Neural cell (in vitro differentiated cells): ENCODE data around the gene NBR1. TPM values are rescaled to one million over a fixed set of nuclear protein-coding genes. Genes with fewer than 3 reads are reported as not detected.

ENCODE experiments used
- H2AFZ ChIP-seq: fragments of 200-600, 300-800 bp; sonication (generic), shearing (Covaris generic); 2 replicates; pipeline ENCODE4 v1.6.0; 2014; ENCODE audit warnings: low read depth, mild to moderate bottlenecking, antibody characterized with exemption, low read length, moderate library complexity
- H3F3A ChIP-seq: fragments of 200-600 bp; shearing (Covaris generic); 2 replicates; pipeline ENCODE4 v1.6.1; 2016; ENCODE audit warnings: mild to moderate bottlenecking, moderate library complexity, mixed read lengths, antibody characterized with exemption, low read length; ENCODE audit not compliant: insufficient read depth, poor library complexity, severe bottlenecking
- H3K27ac ChIP-seq: fragments of 200-600, 300-800 bp; sonication (generic), shearing (Covaris generic); 2 replicates; pipeline ENCODE4 v1.5.1; 2014; ENCODE audit warnings: mild to moderate bottlenecking, low read length, moderate library complexity
- H3K27me3 ChIP-seq: fragments of 300-800, 200-600 bp; sonication (generic), shearing (Covaris generic); 2 replicates; pipeline ENCODE4 v1.6.0; 2014; ENCODE audit warnings: mild to moderate bottlenecking, low read depth, low read length, moderate library complexity; ENCODE audit not compliant: insufficient read depth
- H3K36me3 ChIP-seq: fragments of 300-800, 200-600 bp; sonication (generic), shearing (Covaris generic); 2 replicates; pipeline ENCODE4 v1.5.1; 2014; ENCODE audit warnings: mild to moderate bottlenecking, antibody characterized with exemption, low read length, moderate library complexity; ENCODE audit not compliant: insufficient read depth
- H3K4me2 ChIP-seq: fragments of 300-800, 200-600 bp; sonication (generic), shearing (Covaris generic); 2 replicates; pipeline ENCODE4 v1.6.0; 2014; ENCODE audit warnings: mild to moderate bottlenecking, low read length
- H3K4me3 ChIP-seq: fragments of 300-800, 200-600 bp; sonication (generic), shearing (Covaris generic); 2 replicates; pipeline ENCODE4 v1.5.1; 2014; ENCODE audit warnings: mild to moderate bottlenecking, low read length, moderate library complexity
- H3K79me2 ChIP-seq: fragments of 200-600 bp; shearing (Covaris generic); replicated peaks from 2 replicates; pipeline ENCODE4 v1.6.0; 2014; ENCODE audit warnings: mild to moderate bottlenecking, low read length, moderate library complexity; ENCODE audit not compliant: insufficient read depth
- H3K9ac ChIP-seq: fragments of 300-800, 200-600 bp; sonication (generic), shearing (Covaris generic); 2 replicates; pipeline ENCODE4 v1.6.1; 2016; ENCODE audit warnings: mild to moderate bottlenecking, low read length, mixed read lengths
- H3K9me2 ChIP-seq: fragments of 200-600 bp; shearing (Covaris generic); 2 replicates; pipeline ENCODE4 v1.6.1; 2016; ENCODE audit warnings: mild to moderate bottlenecking, low read length, mixed read lengths; ENCODE audit not compliant: insufficient read depth
- H3K9me3 ChIP-seq: fragments of 200-600, 300-800 bp; sonication (generic), shearing (Covaris generic); 2 replicates; pipeline ENCODE4 v1.6.1; 2016; ENCODE audit warnings: mild to moderate bottlenecking, mixed run types, low read length, moderate library complexity, mixed read lengths
- H4K20me1 ChIP-seq: fragments of 200-600 bp; shearing (Covaris generic); 2 replicates; pipeline ENCODE4 v1.6.1; 2016; ENCODE audit warnings: mild to moderate bottlenecking, mixed run types; ENCODE audit not compliant: insufficient read depth
- CTCF ChIP-seq: fragments of 450-650 bp; IDR thresholded peaks from 2 replicates; pipeline ENCODE4 v1.5.1; 2014; ENCODE audit warnings: antibody characterized with exemption, mild to moderate bottlenecking, moderate library complexity; ENCODE audit not compliant: poor library complexity, severe bottlenecking
- EP300 ChIP-seq: fragments of 450-650 bp; conservative IDR thresholded peaks from 2 replicates; pipeline ENCODE4 v1.6.1; 2014; ENCODE audit warnings: antibody characterized with exemption, mild to moderate bottlenecking, moderate library complexity; ENCODE audit not compliant: poor library complexity, severe bottlenecking
- EZH2 ChIP-seq: fragments of 200-600, 300-800 bp; shearing (Covaris generic), sonication (generic); IDR thresholded peaks from 2 replicates; pipeline ENCODE4 v1.6.1; 2014; ENCODE audit warnings: antibody characterized with exemption, low read length, borderline replicate concordance, mild to moderate bottlenecking; ENCODE audit not compliant: insufficient read depth, poor library complexity, severe bottlenecking
- MXI1 ChIP-seq: fragments of 450-650 bp; conservative IDR thresholded peaks from 2 replicates; pipeline ENCODE4 v1.6.1; 2014; ENCODE audit warnings: antibody characterized with exemption, mild to moderate bottlenecking; ENCODE audit not compliant: poor library complexity, severe bottlenecking
- POLR2AphosphoS5 ChIP-seq: IDR thresholded peaks from 2 replicates; pipeline ENCODE4 v1.6.1; 2012
- RAD21 ChIP-seq: fragments of 450-650 bp; conservative IDR thresholded peaks from 2 replicates; pipeline ENCODE4 v1.6.1; 2014; ENCODE audit warnings: antibody characterized with exemption, mild to moderate bottlenecking, moderate library complexity
- REST ChIP-seq: IDR thresholded peaks from 2 replicates; pipeline ENCODE4 v1.6.1; 2012; ENCODE audit warnings: borderline replicate concordance
- SMC3 ChIP-seq: fragments of 450-650 bp; conservative IDR thresholded peaks from 2 replicates; pipeline ENCODE4 v1.6.1; 2014; ENCODE audit warnings: antibody characterized with exemption, mild to moderate bottlenecking, moderate library complexity; ENCODE audit not compliant: poor library complexity
- TAF1 ChIP-seq: IDR thresholded peaks from 2 replicates; pipeline ENCODE4 v1.6.1; 2012; ENCODE audit warnings: low read depth
- polyA plus RNA-seq: library from polyadenylated mRNA; depleted of rRNA; stranded (reverse); fragments of >200 nt; gene quantifications from 2 replicates; pipeline ENCODE4 v1.2.3, GENCODE V29; 2014

The NBR1 gene
- polyA plus RNA-seq, 1 donor from 2014 or later = 62.4 TPM

- peak within 1 kb of the TSS; percentile 85 for H3K4me2 ChIP-seq
- no peaks in the 10 kb centered on the region for H3F3A ChIP-seq
- H3K9me2 ChIP-seq = no peaks in the 10 kb centered on the region
- peaks cover 10% of the 10 kb centered on the region for H3K79me2 ChIP-seq
- peak within 1 kb of the TSS; percentile 18 for H2AFZ ChIP-seq
- peak within 1 kb of the TSS; percentile 73 for H3K4me3 ChIP-seq
- no peaks in the 10 kb centered on the region for H4K20me1 ChIP-seq
- no peaks in the 10 kb centered on the region for H3K9me3 ChIP-seq
- H3K9ac ChIP-seq = peak within 1 kb of the TSS; percentile 66
- no peaks in the 10 kb centered on the region for H3K36me3 ChIP-seq
- H3K27ac ChIP-seq = peak within 1 kb of the TSS; percentile 70
- peak; percentile 52 for TF ChIP-seq TAF1
- TF ChIP-seq EZH2 = no peak
- TF ChIP-seq RAD21 = peak; percentile 67
- TF ChIP-seq REST = peak; percentile 58
- TF ChIP-seq EP300 = peak; percentile 45
- peak; percentile 75 for TF ChIP-seq SMC3
- TF ChIP-seq MXI1 = peak; percentile 100
- peak; percentile 79 for TF ChIP-seq POLR2AphosphoS5
- peak; percentile 45 for TF ChIP-seq CTCF
- no peaks in the 10 kb centered on the region for H3K27me3 ChIP-seq
These were observed 45.7 kb upstream of the NBR1 start, which contains the start of gene BRCA1 for GRCh38 chr17:43125133-43125966. BRCA1 (minus strand) TSS chr17:43125364; CDS start chr17:43124096, 1,268 bp downstream.

GRCh38 chr17:43125967-43126910 lies 44.8 kb upstream of the NBR1 start:
- Histone ChIP-seq H3K4me3 (peak overlapping the region; percentile 73), H2AFZ (peak overlapping the region; percentile 18), H3K4me2 (peak overlapping the region; percentile 85), H3K9me2 (no peaks in the 10 kb centered on the region), H3K36me3 (no peaks in the 10 kb centered on the region), H3K79me2 (peaks cover 10% of the 10 kb centered on the region), H3K9me3 (no peaks in the 10 kb centered on the region), H3K27me3 (no peaks in the 10 kb centered on the region), H3K27ac (peak overlapping the region; percentile 70), H3F3A (no peaks in the 10 kb centered on the region), H3K9ac (peak overlapping the region; percentile 66), H4K20me1 (no peaks in the 10 kb centered on the region)
- no peak for TF ChIP-seq EZH2
- no peak for TF ChIP-seq EP300
- TF ChIP-seq SMC3 = no peak
- no peak for TF ChIP-seq POLR2AphosphoS5
- TF ChIP-seq CTCF = no peak
- no peak for TF ChIP-seq REST
- no peak for TF ChIP-seq TAF1
- no peak for TF ChIP-seq RAD21
- no peak for TF ChIP-seq MXI1
